PC-9 (cell line): ENCODE measurements around the gene MIEN1.

Source experiments
- EZH2 ChIP-seq: fragments of 200-600 bp; sonication (generic); IDR thresholded peaks from 2 replicates; pipeline ENCODE4 v1.8.0; 2017; ENCODE audit warnings: antibody characterized with exemption, low read depth
- TF ChIP-seq, protein P1 (sequence below): fragments of 200-600 bp; sonication (generic); conservative IDR thresholded peaks from 2 replicates; pipeline ENCODE4 v1.6.1; 2017; ENCODE audit warnings: mixed run types, antibody characterized with exemption, mild to moderate bottlenecking, moderate library complexity

- TF ChIP-seq, protein P1, sequence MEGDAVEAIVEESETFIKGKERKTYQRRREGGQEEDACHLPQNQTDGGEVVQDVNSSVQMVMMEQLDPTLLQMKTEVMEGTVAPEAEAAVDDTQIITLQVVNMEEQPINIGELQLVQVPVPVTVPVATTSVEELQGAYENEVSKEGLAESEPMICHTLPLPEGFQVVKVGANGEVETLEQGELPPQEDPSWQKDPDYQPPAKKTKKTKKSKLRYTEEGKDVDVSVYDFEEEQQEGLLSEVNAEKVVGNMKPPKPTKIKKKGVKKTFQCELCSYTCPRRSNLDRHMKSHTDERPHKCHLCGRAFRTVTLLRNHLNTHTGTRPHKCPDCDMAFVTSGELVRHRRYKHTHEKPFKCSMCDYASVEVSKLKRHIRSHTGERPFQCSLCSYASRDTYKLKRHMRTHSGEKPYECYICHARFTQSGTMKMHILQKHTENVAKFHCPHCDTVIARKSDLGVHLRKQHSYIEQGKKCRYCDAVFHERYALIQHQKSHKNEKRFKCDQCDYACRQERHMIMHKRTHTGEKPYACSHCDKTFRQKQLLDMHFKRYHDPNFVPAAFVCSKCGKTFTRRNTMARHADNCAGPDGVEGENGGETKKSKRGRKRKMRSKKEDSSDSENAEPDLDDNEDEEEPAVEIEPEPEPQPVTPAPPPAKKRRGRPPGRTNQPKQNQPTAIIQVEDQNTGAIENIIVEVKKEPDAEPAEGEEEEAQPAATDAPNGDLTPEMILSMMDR: no peak
- no peak for TF ChIP-seq EZH2
Observed at GRCh38 chr17:39719563-39720355, 10.6 kb downstream of the MIEN1 start.
